Neuronal stem cell (in vitro differentiated cells): ENCODE data around the gene TJP1.

ENCODE experiments used
- DNase-seq: peaks from one replicate; pipeline ENCODE4 v3.0.0-alpha.2; 2013; ENCODE audit warnings: low spot score
- H2AFZ ChIP-seq: one replicate; pipeline ENCODE4 v1.6.1; 2013; ENCODE audit warnings: mild to moderate bottlenecking, low read length, inconsistent platforms
- H2AK5ac ChIP-seq: 2 replicates; pipeline ENCODE4 v1.6.1; 2013; ENCODE audit warnings: low read depth, mild to moderate bottlenecking, inconsistent platforms, low read length, moderate library complexity, mixed read lengths
- H2BK120ac ChIP-seq: 2 replicates; pipeline ENCODE4 v1.6.1; 2013; ENCODE audit warnings: low read depth, mild to moderate bottlenecking, inconsistent platforms, low read length, moderate library complexity, mixed read lengths
- H2BK12ac ChIP-seq: one replicate; pipeline ENCODE4 v1.6.1; 2013; ENCODE audit warnings: low read length, inconsistent platforms
- H2BK15ac ChIP-seq: 2 replicates; pipeline ENCODE4 v1.6.1; 2013; ENCODE audit warnings: mild to moderate bottlenecking, low read length, inconsistent platforms, mixed read lengths
- H2BK5ac ChIP-seq: one replicate; pipeline ENCODE4 v1.6.1; 2013; ENCODE audit warnings: inconsistent platforms, mild to moderate bottlenecking, low read length, moderate library complexity
- H3K14ac ChIP-seq: one replicate; pipeline ENCODE4 v1.6.1; 2013; ENCODE audit warnings: low read length, inconsistent platforms
- H3K18ac ChIP-seq: 2 replicates; pipeline ENCODE4 v1.6.1; 2013; ENCODE audit warnings: low read length, inconsistent platforms
- H3K23ac ChIP-seq: 2 replicates; pipeline ENCODE4 v1.6.1; 2013; ENCODE audit warnings: low read depth, mild to moderate bottlenecking, mixed read lengths, low read length, inconsistent platforms; ENCODE audit not compliant: poor library complexity
- H3K27ac ChIP-seq: replicated peaks from 3 replicates; pipeline ENCODE4 v1.5.1; 2013; ENCODE audit warnings: low read length, inconsistent platforms
- H3K27me3 ChIP-seq, 3 experiments: 2 replicates each; pipeline ENCODE4 v1.6.1; 2013; ENCODE audit warnings: low read length in 3 of 3, mild to moderate bottlenecking in 2 of 3, inconsistent platforms in 1 of 3, low read depth in 1 of 3, mixed read lengths in 1 of 3, moderate library complexity in 1 of 3; ENCODE audit not compliant: control insufficient read depth in 3 of 3, insufficient read depth in 3 of 3
- H3K36me3 ChIP-seq, 2 donors: replicated peaks in 1 of 2; 2 replicates each; pipeline ENCODE4 v1.6.1; 2013; ENCODE audit warnings: low read length in 2 of 2; ENCODE audit not compliant: control insufficient read depth in 2 of 2, insufficient read depth in 2 of 2
- H3K4ac ChIP-seq: 2 replicates; pipeline ENCODE4 v1.6.1; 2013; ENCODE audit warnings: inconsistent platforms, mild to moderate bottlenecking, low read length, moderate library complexity
- H3K4me1 ChIP-seq, 2 donors: 1 replicate in 1 of 2; 2 replicates in 1 of 2; pipeline ENCODE4 v1.6.1; 2013; ENCODE audit warnings: low read length in 2 of 2, low read depth in 1 of 2; ENCODE audit not compliant: control insufficient read depth in 2 of 2, insufficient read depth in 1 of 2
- H3K4me2 ChIP-seq: one replicate; pipeline ENCODE4 v1.6.1; 2013; ENCODE audit warnings: mild to moderate bottlenecking, low read length, inconsistent platforms; ENCODE audit not compliant: insufficient read depth, poor library complexity, severe bottlenecking
- H3K4me3 ChIP-seq, 2 donors: 2 replicates each; pipeline ENCODE4 v1.5.1; 2013; ENCODE audit warnings: low read length in 2 of 2, mild to moderate bottlenecking in 2 of 2, inconsistent platforms in 1 of 2, moderate library complexity in 1 of 2
- H3K79me1 ChIP-seq: one replicate; pipeline ENCODE4 v1.6.1; 2013; ENCODE audit warnings: low read depth, mild to moderate bottlenecking, inconsistent platforms, low read length, moderate library complexity
- H3K9ac ChIP-seq: one replicate; pipeline ENCODE4 v1.6.1; 2013; ENCODE audit warnings: mild to moderate bottlenecking, low read depth, low read length, inconsistent platforms; ENCODE audit not compliant: poor library complexity
- H3K9me3 ChIP-seq, 2 donors: replicated peaks in 1 of 2; 2 replicates each; pipeline versions ENCODE3 to v1.6.1; 2013; ENCODE audit warnings: low read length in 2 of 2, mild to moderate bottlenecking in 2 of 2, inconsistent platforms in 1 of 2, low read depth in 1 of 2, mixed read lengths in 1 of 2, moderate library complexity in 1 of 2; ENCODE audit not compliant: control insufficient read depth in 2 of 2, insufficient read depth in 1 of 2
- H4K8ac ChIP-seq: one replicate; pipeline ENCODE4 v1.6.1; 2013; ENCODE audit warnings: low read depth, mild to moderate bottlenecking, inconsistent platforms, low read length, moderate library complexity
- H4K91ac ChIP-seq: one replicate; pipeline ENCODE4 v1.6.1; 2013; ENCODE audit warnings: low read length, low read depth, mild to moderate bottlenecking, inconsistent platforms; ENCODE audit not compliant: poor library complexity
- WGBS, 2 donors: extraction: QIAGEN DNeasy Blood & Tissue Kit; methylation state at CpG; one replicate each; pipeline ENCODE4 v1.1.7; 2013; ENCODE audit warnings: missing lambda C conversion rate in 2 of 2, mixed read lengths in 1 of 2; ENCODE audit not compliant: insufficient read length in 2 of 2, insufficient replicate concordance in 1 of 2; ENCODE audit errors: extremely low coverage in 2 of 2; 5-methylcytosine and 5-hydroxymethylcytosine counted together

The TJP1 gene

DNA sequence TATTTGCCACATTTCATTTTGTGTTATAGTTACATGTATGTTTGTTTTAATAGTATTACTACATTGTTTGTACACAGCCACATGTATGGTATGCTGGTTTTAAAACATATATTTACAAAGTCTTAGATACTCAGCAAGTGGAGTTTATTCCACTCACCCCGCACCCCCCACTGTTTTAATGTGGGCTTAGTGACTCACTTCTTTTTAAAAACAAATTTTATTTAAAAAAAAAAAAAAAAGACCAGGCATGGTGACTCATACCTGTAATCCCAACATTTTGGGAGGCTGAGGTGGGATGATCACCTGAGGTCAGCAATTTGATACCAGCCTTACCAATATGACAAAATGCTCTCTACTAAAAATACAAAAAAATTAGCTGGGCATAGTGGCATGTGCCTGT lies 26.9 kb upstream of the TJP1 start:
- no peaks in the 10 kb centered on the region for H3K79me1 ChIP-seq
- no peak overlapping the region for H3K14ac ChIP-seq
- H2BK5ac ChIP-seq, result no peak overlapping the region
- no peak overlapping the region for H4K8ac ChIP-seq
- H3K23ac ChIP-seq, result no peak overlapping the region
- no peak overlapping the region for H2BK12ac ChIP-seq
- no peak overlapping the region for H4K91ac ChIP-seq
- DNase-seq, result no peak
- H3K4me2 ChIP-seq, result no peak overlapping the region
- no CpG with 5 or more reads among the region's 1 CpG for WGBS, 2 donors
- H3K27ac ChIP-seq, result no peak overlapping the region
- H3K36me3 ChIP-seq, result no peaks in the 10 kb centered on the region
- H3K4me3 ChIP-seq, result no peak overlapping the region
- H3K9ac ChIP-seq, result no peak overlapping the region
- no peaks in the 10 kb centered on the region for H3K27me3 ChIP-seq
- H3K4me1 ChIP-seq, result peaks cover 0 to 2% of the 10 kb centered on the region in 2 donors
- no peak overlapping the region for H2AK5ac ChIP-seq
- H3K18ac ChIP-seq, result no peak overlapping the region
- H2BK15ac ChIP-seq, result no peak overlapping the region
- H3K9me3 ChIP-seq, result peaks cover 4 to 6% of the 10 kb centered on the region in 2 donors
- no peak overlapping the region for H2AFZ ChIP-seq
- H2BK120ac ChIP-seq, result no peak overlapping the region
- no peak overlapping the region for H3K4ac ChIP-seq

DNA sequence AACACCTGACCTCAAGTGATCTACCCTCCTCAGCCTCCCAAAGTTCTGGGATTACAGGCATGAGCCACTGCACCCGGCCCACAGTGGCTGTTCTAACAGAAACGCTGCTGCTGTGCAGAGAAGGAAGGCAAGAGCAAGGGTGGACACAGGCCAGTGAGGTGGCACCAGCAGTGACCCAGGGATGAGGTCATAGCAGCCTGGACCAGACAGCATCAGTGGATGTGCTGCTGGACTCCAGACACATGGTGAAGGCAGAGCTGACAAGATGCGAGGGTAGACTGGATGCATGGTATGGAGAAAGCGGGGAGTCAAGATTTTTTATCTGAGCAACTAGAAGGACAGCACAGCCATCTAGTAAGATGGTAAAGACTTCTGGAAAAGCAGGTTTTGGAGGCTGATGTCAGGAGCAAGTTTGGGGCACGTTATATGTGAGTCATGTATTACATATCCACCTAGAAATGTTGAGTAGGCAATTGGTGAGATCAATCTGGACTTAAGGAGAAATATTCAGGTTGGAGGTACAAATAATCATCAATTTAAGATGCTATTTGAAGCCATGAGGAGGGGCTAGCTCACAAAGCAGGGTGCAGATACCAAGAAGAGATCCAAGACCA lies 22.1 kb upstream of the TJP1 start:
- peak overlapping the region; percentile 30 for H4K8ac ChIP-seq
- H3K18ac ChIP-seq, result peak overlapping the region; percentile 76
- no peaks in the 10 kb centered on the region for H3K36me3 ChIP-seq
- H2AFZ ChIP-seq, result no peak overlapping the region
- peak overlapping the region; percentile 90 for H2AK5ac ChIP-seq
- no peaks in the 10 kb centered on the region for H3K79me1 ChIP-seq
- peak overlapping the region; percentile 66 for H2BK12ac ChIP-seq
- H2BK5ac ChIP-seq, result no peak overlapping the region
- H3K9ac ChIP-seq, result peak overlapping the region; percentile 60
- H3K4me3 ChIP-seq, result no peak overlapping the region
- no peak overlapping the region for H4K91ac ChIP-seq
- H3K23ac ChIP-seq, result no peak overlapping the region
- H3K4me1 ChIP-seq, result peaks cover 0 to 3% of the 10 kb centered on the region in 2 donors
- H3K14ac ChIP-seq, result no peak overlapping the region
- peaks cover 2 to 6% of the 10 kb centered on the region in 2 donors for H3K9me3 ChIP-seq
- DNase-seq, result no peak
- H3K27ac ChIP-seq, result no peak overlapping the region
- no peak overlapping the region for H3K4me2 ChIP-seq
- H3K4ac ChIP-seq, result no peak overlapping the region
- no peaks in the 10 kb centered on the region for H3K27me3 ChIP-seq
- no peak overlapping the region for H2BK120ac ChIP-seq
- H2BK15ac ChIP-seq, result no peak overlapping the region
- no CpG with 5 or more reads among the region's 5 CpGs for WGBS, 2 donors

DNA sequence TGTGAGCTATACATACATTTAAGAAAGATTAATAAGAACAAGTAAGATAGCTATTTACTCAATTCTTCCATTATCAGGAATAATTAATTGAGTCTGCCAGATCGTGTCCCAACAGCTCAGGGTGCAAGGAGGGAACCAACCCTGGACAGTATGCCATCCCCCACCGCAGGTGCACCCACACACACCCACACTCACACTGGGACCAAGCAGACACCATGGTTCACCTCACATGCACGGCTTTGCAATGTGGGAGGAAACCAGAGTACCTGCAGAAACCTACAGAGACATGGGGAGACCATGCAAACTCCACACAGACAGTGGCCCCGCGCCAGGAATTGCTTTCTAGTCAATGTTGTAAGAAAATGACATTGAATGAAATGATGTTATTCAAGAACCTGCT lies 20.0 kb upstream of the TJP1 start:
- H3K23ac ChIP-seq, result no peak overlapping the region
- H3K4me3 ChIP-seq, result no peak overlapping the region
- H2AK5ac ChIP-seq, result no peak overlapping the region
- H3K9me3 ChIP-seq, result peaks cover 0 to 2% of the 10 kb centered on the region in 2 donors
- no CpG with 5 or more reads among the region's 5 CpGs for whole genome bisulfite sequencing, 2 donors
- no peak overlapping the region for H3K9ac ChIP-seq
- H4K8ac ChIP-seq, result no peak overlapping the region
- H3K18ac ChIP-seq, result peak overlapping the region; percentile 35
- no peak overlapping the region for H2BK120ac ChIP-seq
- no peak overlapping the region for H2BK15ac ChIP-seq
- H4K91ac ChIP-seq, result no peak overlapping the region
- H3K4me2 ChIP-seq, result no peak overlapping the region
- no peak overlapping the region for H2BK5ac ChIP-seq
- no peak for DNase-seq
- H3K4ac ChIP-seq, result no peak overlapping the region
- H3K4me1 ChIP-seq, result peaks cover 0 to 3% of the 10 kb centered on the region in 2 donors
- no peaks in the 10 kb centered on the region for H3K36me3 ChIP-seq
- no peak overlapping the region for H2BK12ac ChIP-seq
- no peaks in the 10 kb centered on the region for H3K27me3 ChIP-seq
- H2AFZ ChIP-seq, result no peak overlapping the region
- no peaks in the 10 kb centered on the region for H3K79me1 ChIP-seq
- no peak overlapping the region for H3K14ac ChIP-seq
- no peak overlapping the region for H3K27ac ChIP-seq

DNA sequence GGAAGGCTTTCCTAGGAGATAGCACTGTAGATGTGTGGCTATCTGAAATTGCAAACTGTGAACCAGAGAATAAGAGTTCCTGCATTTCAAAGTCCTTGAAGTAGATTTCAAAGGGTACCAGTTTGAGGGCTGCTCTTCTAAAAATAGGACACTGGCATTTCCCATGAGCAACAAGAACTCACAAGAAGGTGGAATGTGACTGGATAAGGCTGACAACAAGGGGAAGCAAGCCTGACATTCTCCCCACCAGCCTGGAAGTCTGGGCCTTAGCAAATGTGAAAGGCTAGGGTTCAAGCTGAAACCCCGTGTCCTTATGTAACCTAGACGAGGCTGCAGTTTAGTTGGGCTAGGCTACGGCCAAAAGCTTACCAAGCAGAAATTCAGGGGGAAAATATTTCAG lies 18.7 kb upstream of the TJP1 start:
- H3K18ac ChIP-seq, result no peak overlapping the region
- no peak overlapping the region for H2BK12ac ChIP-seq
- no peak overlapping the region for H2BK5ac ChIP-seq
- H3K9ac ChIP-seq, result no peak overlapping the region
- no peak overlapping the region for H3K4me3 ChIP-seq
- H4K91ac ChIP-seq, result no peak overlapping the region
- H3K27me3 ChIP-seq, result no peaks in the 10 kb centered on the region
- H2BK120ac ChIP-seq, result no peak overlapping the region
- H3K14ac ChIP-seq, result no peak overlapping the region
- H3K36me3 ChIP-seq, result no peaks in the 10 kb centered on the region
- no peak overlapping the region for H3K4me2 ChIP-seq
- no peak overlapping the region for H2AK5ac ChIP-seq
- no CpG with 5 or more reads among the region's 3 CpGs for WGBS, 2 donors
- H3K23ac ChIP-seq, result no peak overlapping the region
- H3K79me1 ChIP-seq, result no peaks in the 10 kb centered on the region
- no peak overlapping the region for H2BK15ac ChIP-seq
- H3K9me3 ChIP-seq, result peaks cover 0 to 2% of the 10 kb centered on the region in 2 donors
- H3K4ac ChIP-seq, result no peak overlapping the region
- H4K8ac ChIP-seq, result no peak overlapping the region
- H3K27ac ChIP-seq, result no peak overlapping the region
- no peak for DNase-seq
- no peak overlapping the region for H2AFZ ChIP-seq
- H3K4me1 ChIP-seq, result peaks cover 0 to 3% of the 10 kb centered on the region in 2 donors
